Hair follicle dermal papilla cell (primary cell): ENCODE data around the gene TMEM63C. TPM values are rescaled to one million over a fixed set of nuclear protein-coding genes. Genes with fewer than 3 reads are reported as not detected.

Experiments
- small RNA-seq: library from RNA; depleted of rRNA; stranded (forward); fragments of <200 nt; gene quantifications from one replicate; pipeline ENCODE3, GENCODE V24; 2012
- total RNA-seq: library from RNA; depleted of rRNA; stranded (reverse); fragments of >200 nt; gene quantifications from 2 replicates; pipeline ENCODE4 v1.2.3, GENCODE V29; 2012

The TMEM63C gene, protein sequence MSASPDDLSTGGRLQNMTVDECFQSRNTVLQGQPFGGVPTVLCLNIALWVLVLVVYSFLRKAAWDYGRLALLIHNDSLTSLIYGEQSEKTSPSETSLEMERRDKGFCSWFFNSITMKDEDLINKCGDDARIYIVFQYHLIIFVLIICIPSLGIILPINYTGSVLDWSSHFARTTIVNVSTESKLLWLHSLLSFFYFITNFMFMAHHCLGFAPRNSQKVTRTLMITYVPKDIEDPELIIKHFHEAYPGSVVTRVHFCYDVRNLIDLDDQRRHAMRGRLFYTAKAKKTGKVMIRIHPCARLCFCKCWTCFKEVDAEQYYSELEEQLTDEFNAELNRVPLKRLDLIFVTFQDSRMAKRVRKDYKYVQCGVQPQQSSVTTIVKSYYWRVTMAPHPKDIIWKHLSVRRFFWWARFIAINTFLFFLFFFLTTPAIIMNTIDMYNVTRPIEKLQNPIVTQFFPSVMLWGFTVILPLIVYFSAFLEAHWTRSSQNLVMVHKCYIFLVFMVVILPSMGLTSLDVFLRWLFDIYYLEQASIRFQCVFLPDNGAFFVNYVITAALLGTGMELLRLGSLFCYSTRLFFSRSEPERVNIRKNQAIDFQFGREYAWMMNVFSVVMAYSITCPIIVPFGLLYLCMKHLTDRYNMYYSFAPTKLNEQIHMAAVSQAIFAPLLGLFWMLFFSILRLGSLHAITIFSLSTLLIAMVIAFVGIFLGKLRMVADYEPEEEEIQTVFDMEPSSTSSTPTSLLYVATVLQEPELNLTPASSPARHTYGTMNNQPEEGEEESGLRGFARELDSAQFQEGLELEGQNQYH
- under 0.01 TPM in 1 of 2 replicates, not detected in the other for total RNA-seq

DNA sequence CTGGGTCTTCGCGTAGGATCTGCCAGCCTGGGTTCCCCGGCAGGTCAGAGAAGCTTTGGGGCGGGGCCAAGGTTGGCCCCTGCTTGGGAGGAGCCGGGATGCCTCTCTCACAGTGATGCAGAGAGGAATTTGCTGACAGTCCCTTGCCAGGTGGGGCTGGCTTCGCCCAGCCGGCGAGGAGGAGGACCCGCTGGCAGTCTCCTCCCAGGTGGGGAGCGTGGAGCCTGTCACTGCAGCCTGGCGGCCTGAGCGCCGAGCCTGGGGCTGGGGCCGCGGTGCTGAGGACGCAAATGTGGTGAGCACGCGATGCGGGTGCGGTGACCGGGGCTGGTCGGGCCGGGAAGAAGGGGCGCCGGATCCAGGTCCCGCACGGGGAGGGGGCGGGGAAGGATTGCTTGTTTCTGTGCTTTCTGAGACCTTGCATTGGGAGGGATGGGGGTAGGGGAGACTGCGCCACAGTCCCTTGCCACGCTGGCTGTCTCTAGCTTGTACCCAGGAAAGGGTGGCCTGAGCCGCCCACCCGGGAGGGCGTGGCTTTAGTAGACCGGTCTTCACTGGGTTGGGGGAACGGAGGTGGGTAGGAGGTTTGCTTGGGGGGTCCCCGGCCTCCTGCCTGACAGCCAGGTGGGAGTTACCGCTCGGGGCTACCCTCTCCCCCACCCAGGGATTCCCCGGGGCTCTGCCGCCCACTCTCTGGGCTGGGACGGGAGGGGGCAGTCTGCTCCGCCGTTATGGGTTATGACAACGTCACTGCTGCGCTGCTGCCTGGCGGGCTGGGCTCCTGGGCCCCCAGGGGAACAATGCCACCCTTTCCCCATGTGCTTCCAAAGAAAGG, at the start of gene TMEM63C:
Gene TMEM63C, plus strand, starts transcription at position 196 of the 835 bp plus-strand sequence. CDS start 37,016 bp downstream, outside the sequence.

DNA sequence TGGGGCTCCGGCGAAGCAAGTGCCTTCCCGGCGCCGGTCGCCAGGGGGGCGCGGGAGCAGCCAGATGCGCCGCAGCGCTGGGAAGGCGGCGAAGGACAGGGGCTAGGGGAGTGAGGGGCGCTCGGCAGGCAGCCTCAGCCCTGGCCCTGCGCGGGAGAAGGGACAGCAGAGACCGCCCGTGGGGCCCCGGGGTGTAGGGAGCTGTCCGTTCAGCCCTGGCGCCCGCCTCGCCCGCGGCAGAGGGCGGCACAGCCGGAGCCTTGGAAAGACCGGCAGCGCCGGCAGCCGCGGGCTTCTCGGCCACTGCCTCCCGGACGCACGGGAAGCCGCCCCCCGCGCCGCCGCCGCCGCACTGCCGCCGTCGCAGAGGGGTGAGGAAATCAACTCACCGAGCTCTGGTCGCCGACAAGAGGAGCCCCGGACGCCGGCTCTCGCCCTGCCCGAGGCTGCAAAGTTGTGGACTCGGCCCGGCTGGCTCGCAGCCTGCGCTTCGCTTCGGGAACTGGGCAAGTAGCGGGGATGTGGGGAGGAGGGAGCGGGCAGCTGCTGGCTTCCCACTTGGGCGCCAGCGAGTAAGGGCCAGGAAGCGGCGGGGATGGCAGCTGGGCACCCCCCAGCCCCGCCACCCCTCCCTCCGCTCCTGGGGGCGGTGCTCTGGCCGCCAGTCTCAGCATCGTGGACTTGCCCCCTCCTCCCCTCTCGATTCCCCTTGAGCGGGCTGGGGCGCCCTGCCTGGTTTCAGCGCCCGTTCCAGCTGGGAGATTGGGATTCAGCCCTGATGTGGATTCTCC, 40.2 kb upstream of the TMEM63C start, which contains the start of gene ZDHHC22:
Gene ZDHHC22, minus strand, starts transcription at position 578 of the 791 bp plus-strand sequence. CDS start 2,053 bp downstream, outside the sequence.

DNA sequence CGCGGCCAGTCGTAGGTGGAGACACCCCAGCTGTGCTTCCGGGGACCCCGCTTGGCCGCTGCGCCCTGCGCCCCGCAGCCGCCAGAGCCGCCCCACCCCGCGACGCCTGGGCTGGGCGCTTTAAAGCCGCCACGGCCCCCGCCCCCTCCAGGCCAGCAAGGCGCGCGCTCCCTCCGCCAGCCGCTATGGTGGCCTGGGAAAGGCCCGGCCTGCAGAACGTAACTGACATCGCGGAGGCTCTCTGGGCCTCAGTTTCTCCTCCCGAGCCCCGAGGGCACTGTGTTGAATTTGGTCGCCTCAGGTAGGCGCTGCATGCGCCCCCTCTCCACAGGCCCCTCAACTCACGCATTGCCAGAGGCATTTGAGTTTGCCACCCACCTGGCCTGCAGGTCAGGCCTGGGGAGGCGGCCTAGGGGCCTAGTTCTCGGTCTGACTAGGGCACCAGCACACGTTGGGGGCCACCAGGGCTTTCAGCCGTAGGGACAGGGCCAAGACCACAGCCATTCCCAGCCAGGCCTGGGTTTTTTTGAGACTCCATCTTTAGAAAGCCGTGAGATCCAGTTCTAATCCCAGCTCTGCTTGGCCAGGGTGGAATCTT, 89.6 kb downstream of the TMEM63C start, which contains the start of gene NGB:
Gene NGB, minus strand, starts transcription at position 94 of the 598 bp plus-strand sequence. CDS start 269 bp downstream, outside the sequence.

Small RNA genes within 50 kb of the gene (small RNA-seq; reads per million reads assigned to genes)
- not detected for gene MIR1260A
- not detected for gene RF00421

Other genes starting within 250 kb of the TMEM63C start
- gene IRF2BPL, start 153.1 kb upstream of the TMEM63C start, total RNA-seq = 91.0 and 135 TPM in 2 replicates
- 22.1 and 24.7 TPM in 2 replicates for gene CIPC, start 83.5 kb upstream of the TMEM63C start, total RNA-seq
- gene ZDHHC22, start 40.0 kb upstream of the TMEM63C start, total RNA-seq = not detected in 2 replicates
- not detected in 2 replicates for gene NGB, start 89.4 kb downstream of the TMEM63C start, total RNA-seq
- 15.4 and 20.8 TPM in 2 replicates for gene POMT2, start 139.1 kb downstream of the TMEM63C start, total RNA-seq
- gene GSTZ1, start 139.2 kb downstream of the TMEM63C start, total RNA-seq = 34.6 and 38.6 TPM in 2 replicates
- 12.0 TPM in 2 replicates for gene TMED8, start 195.3 kb downstream of the TMEM63C start, total RNA-seq
- gene SAMD15, start 195.6 kb downstream of the TMEM63C start, total RNA-seq = 2.8 and 3.0 TPM in 2 replicates
- 0.12 and 0.16 TPM in 2 replicates for gene NOXRED1, start 241.7 kb downstream of the TMEM63C start, total RNA-seq